DOHH2 (cell line): ENCODE data around the gene TFRC.

Experiments used
- EZH2phosphoT487 ChIP-seq: fragments of 200-600 bp; sonication (generic); IDR thresholded peaks from 2 replicates; pipeline ENCODE4 v1.6.1; 2017; ENCODE audit warnings: borderline replicate concordance, mild to moderate bottlenecking, antibody characterized with exemption, low read length, moderate library complexity, mixed read lengths
- TF ChIP-seq, protein P1 (sequence below): fragments of 200-600 bp; sonication (generic); IDR thresholded peaks from one replicate; pipeline ENCODE4 v1.5.1; 2014; ENCODE audit warnings: antibody characterized with exemption, mild to moderate bottlenecking, low read depth, low read length; ENCODE audit not compliant: poor library complexity, severe bottlenecking

- TF ChIP-seq, protein P1, sequence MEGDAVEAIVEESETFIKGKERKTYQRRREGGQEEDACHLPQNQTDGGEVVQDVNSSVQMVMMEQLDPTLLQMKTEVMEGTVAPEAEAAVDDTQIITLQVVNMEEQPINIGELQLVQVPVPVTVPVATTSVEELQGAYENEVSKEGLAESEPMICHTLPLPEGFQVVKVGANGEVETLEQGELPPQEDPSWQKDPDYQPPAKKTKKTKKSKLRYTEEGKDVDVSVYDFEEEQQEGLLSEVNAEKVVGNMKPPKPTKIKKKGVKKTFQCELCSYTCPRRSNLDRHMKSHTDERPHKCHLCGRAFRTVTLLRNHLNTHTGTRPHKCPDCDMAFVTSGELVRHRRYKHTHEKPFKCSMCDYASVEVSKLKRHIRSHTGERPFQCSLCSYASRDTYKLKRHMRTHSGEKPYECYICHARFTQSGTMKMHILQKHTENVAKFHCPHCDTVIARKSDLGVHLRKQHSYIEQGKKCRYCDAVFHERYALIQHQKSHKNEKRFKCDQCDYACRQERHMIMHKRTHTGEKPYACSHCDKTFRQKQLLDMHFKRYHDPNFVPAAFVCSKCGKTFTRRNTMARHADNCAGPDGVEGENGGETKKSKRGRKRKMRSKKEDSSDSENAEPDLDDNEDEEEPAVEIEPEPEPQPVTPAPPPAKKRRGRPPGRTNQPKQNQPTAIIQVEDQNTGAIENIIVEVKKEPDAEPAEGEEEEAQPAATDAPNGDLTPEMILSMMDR = no peak
- TF ChIP-seq EZH2phosphoT487 = no peak
These were observed 2.2 kb downstream of the TFRC start for GRCh38 chr3:196079682-196080081.
